Purkinje cell (primary cell): Measurements from ENCODE around the gene SKA2. TPM values are rescaled to one million over a fixed set of nuclear protein-coding genes. Genes with fewer than 3 reads are reported as not detected.

Experiments
- polyA plus RNA-seq: library from polyadenylated mRNA; unstranded; fragments of >200 nt; fragmentation: Nextera tagmentation; gene quantifications from 2 replicates; pipeline ENCODE4 v1.2.1, GENCODE V29; 2014

SKA2 gene, protein sequence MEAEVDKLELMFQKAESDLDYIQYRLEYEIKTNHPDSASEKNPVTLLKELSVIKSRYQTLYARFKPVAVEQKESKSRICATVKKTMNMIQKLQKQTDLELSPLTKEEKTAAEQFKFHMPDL
- 59.6 and 60.2 TPM in 2 replicates for polyA plus RNA-seq

DNA sequence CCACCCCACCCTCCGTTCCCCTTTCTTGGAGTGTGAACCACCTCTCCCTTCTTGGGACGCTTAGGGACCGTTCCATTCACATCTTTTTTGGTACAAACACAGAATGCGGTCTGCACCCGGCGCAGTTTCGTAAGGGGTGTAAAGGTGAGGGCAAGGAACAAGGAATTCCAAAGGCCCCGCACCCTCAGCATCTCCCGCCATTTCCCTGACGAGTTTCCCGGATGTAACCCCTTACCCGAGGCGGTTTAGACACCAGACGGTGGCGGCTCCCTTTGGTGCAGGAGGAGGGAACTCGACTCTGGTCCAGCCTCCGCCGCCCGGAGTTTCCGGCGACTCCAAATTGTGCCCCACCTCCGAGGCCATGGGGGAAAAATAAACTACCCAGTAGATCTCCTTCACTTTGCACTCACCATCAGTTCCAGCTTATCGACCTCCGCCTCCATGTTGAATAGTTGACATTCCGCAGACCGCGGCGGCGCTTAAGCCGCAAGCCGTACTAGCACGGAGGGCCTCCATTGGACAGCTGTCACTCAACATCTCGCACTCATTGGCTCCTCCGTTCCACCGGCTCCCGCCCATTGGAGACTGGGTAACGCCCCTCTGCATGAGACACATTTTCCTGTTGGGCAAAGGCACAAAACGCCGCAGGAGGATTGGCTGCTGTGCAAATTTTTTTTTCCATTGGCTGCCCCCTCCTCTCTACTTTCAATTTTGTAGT lies at the start of gene SKA2:
Gene SKA2 (minus strand): TSS at position 466 of the 718 bp plus-strand sequence. CDS start 23 bp downstream, at position 443.

DNA sequence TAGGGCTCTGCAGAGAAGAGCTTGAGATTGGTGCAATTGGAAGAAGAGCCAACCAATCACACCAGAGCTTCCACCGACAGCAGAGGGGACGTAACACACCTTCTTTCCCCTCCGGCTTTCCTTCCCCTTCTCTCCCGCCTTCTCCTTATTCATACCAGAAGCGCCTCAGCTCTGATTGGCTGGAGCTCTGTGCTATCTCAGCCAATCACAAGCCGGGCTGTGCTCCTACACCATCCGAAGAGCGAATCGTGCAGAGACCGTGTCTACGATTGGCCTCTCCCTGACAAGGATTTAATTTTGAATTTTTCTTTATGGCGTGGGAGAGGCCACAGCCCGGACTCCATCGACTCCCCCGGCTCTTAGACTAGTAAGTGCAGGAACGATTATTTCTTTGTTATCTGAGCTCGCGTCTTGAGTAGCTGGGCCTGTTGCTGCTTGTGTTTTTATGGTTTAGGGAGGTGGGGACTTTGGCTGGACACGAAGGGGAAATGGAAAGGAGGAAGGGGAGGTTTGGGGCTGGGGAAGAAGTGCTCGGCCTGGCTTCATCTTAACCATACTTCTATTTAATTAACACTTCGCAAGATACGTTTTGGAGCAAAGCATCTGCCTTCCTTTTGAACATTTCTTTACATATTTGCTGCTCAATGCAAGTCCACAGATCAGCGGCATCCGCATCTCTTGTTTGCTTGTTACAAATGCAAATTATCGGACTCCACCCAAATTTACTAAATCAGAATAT lies 622 bp upstream of the SKA2 start, which contains the start of gene PRR11:
Gene PRR11 (plus strand): TSS at position 308 of the 739 bp plus-strand sequence. CDS start 14,007 bp downstream, outside the sequence.

DNA sequence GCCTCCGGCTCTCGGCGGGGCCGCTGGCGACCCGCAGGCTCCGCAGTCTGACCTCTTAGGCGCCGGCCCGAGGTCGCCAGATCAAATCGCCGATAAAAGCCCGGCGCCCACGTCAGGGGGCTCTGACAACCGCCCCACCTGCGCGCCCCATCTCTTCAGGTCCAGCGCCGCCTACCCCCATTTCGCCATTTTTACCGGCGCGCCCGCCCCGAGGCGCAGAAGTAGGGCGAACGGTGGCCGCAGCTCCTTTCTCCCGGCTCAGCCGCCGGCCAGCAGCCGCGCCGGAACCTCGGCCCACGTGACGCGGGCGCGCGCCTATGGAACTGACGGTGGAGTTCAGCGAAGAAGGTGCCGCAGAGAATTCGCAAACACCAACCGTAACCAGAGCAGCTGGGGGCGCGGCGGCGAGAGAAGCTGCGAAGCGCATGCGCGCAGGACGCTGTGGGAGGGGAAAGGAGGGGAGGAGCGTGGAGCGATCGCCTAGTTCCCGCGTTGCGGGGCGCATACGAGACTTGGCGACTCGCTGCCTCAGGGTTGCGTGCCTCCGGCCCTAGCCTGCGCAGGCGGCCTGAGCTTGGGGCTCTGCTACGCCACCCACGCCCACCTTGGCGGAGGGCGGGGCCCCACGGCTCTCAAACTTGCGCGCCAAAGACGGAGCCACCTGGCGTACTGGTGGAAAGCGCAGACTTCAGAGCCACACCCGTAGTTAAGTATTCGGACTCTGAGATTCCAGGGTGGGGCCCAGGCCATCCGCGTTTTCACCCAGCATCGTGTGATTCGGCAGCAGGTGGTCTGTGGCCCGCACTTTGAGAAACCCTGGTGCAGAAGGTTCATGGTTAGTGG lies 48.3 kb downstream of the SKA2 start, which contains the start of gene TRIM37:
Gene TRIM37 (minus strand): TSS at position 418 of the 843 bp plus-strand sequence. CDS start 419 bp downstream, outside the sequence.

Other genes starting within 250 kb of the SKA2 start
- 161 and 162 TPM in 2 replicates for gene TRIM37, start 48.3 kb downstream of the SKA2 start, polyA plus RNA-seq
- 0.20 and 0.28 TPM in 2 replicates for gene PRR11, start 560 bp upstream of the SKA2 start, polyA plus RNA-seq
- gene SMG8, start 54.8 kb upstream of the SKA2 start, polyA plus RNA-seq: 4.2 and 4.9 TPM in 2 replicates
- gene GDPD1, start 65.3 kb upstream of the SKA2 start, polyA plus RNA-seq: 109 and 139 TPM in 2 replicates
- 5.9 TPM in 2 replicates for gene YPEL2, start 176.5 kb upstream of the SKA2 start, polyA plus RNA-seq